ENCODE results near the gene LEMD2. TPM values are rescaled to one million over a fixed set of nuclear protein-coding genes. Genes with fewer than 3 reads are reported as not detected.

The LEMD2 gene
- total and polyA plus RNA-seq, 2 of the 4 experiments (the other 2 are of a cell fraction): 26.5 to 43.6 TPM

DNA sequence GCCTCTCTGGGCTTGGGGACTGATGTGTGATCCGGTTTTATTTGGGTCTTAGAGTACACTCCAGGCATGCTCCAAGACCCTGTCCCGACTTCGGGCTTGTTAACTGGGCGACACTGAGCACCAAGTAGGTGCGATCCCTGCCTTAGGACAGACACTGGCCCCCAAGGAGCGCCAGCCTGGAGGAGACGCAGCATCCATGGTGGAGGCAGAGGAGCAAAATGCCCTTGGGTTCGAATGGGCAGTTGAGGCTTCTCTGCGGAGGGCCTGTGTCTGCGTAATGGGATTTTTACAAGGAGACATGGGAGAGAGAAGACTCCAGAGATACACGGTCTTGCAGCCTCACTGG, 593 bp upstream of the LEMD2 start:
- Histone ChIP-seq H3K4ac (ENCODE audit: low read depth, low read length) (peak overlapping the region; percentile 78), H4K5ac (ENCODE audit: low read depth, low read length) (peak overlapping the region; percentile 97), H2AFZ (replicated peaks; ENCODE audit: low read length, poor library complexity) (peak overlapping the region; percentile 86), H3K56ac (ENCODE audit: extremely low read depth, insufficient read depth, low read length) (no peak overlapping the region), H2BK120ac (ENCODE audit: low read depth, low read length) (peak overlapping the region; percentile 35), H3K4me1 (ENCODE audit: control insufficient read depth, insufficient read depth, low read length) (peaks cover 13% of the 10 kb centered on the region), H3K4me2 (ENCODE audit: low read depth, low read length) (peak overlapping the region; percentile 76), H3K4me3 (ENCODE audit: insufficient read depth, low read depth, low read length) (peak overlapping the region; percentile 32), H4K91ac (ENCODE audit: insufficient read depth, low read depth, low read length) (peak overlapping the region; percentile 65), H3K79me1 (ENCODE audit: low read depth in 1 of 2, low read length in 2 of 2) (peaks cover 25 to 45% of the 10 kb centered on the region in 2 experiments; a peak in 3 of 4 replicates), H3K23ac (ENCODE audit: low read depth, low read length) (peak overlapping the region; percentile 14; the same call in 1 of the 2 replicates), H2AK5ac (ENCODE audit: low read depth, low read length) (peak overlapping the region; percentile 93), H3K9me3 (ENCODE audit: control insufficient read depth, insufficient read depth, low read length) (no peaks in the 10 kb centered on the region), H3K14ac (replicated peaks; ENCODE audit: low read depth, low read length) (peak overlapping the region; percentile 74), H2BK20ac (ENCODE audit: low read depth, low read length) (peak overlapping the region; percentile 79), H2BK5ac (ENCODE audit: low read depth, low read length, poor library complexity, severe bottlenecking) (peak overlapping the region; percentile 37), H2BK15ac (ENCODE audit: low read depth, low read length) (peak overlapping the region; percentile 97; the same call in 2 of the 3 replicates), H4K20me1 (ENCODE audit: insufficient read depth, low read length) (peaks cover 29% of the 10 kb centered on the region), H3K18ac (ENCODE audit: low read depth, low read length) (peak overlapping the region; percentile 68), H3K36me3 (ENCODE audit: control insufficient read depth, insufficient read depth, low read length) (peaks cover 9% of the 10 kb centered on the region), H3K27me3 (ENCODE audit: control insufficient read depth, insufficient read depth, low read length) (peaks cover 6% of the 10 kb centered on the region), H4K8ac (ENCODE audit: low read depth in 2 of 2, low read length in 2 of 2) (peak overlapping the region; percentile 93 to 95), H3K9me1 (ENCODE audit: insufficient read depth, low read length) (peaks cover 14% of the 10 kb centered on the region; the same call in 1 of the 2 replicates), H2AK9ac (replicated peaks; ENCODE audit: low read depth, low read length, poor library complexity) (peak overlapping the region; percentile 90), H3K9ac (ENCODE audit: low read depth, low read length) (no peak overlapping the region), H3K27ac (ENCODE audit: insufficient read depth, low read length) (peak overlapping the region; percentile 47; the same call in 1 of the 2 replicates)
- ChIA-PET CTCF (no interaction called here), POLR2A (ENCODE audit: unreplicated experiment) (no interaction called here)
- WGBS, 2 experiments (ENCODE audit: extremely low coverage in 2 of 2, insufficient read length in 1 of 2): 85% methylated on average over 4 of the region's 11 CpGs; no CpG with 5 or more reads in 1 of the 2 experiments
- dilution Hi-C loops (cut with HindIII; ENCODE audit: low sequenced_read_pairs, unreplicated experiment): no loop called here
- no peak for TF ChIP-seq MAZ (IDR thresholded peaks at IDR 0.05; ENCODE audit: borderline replicate concordance, low read depth, low read length)
- TF ChIP-seq, protein P1, sequence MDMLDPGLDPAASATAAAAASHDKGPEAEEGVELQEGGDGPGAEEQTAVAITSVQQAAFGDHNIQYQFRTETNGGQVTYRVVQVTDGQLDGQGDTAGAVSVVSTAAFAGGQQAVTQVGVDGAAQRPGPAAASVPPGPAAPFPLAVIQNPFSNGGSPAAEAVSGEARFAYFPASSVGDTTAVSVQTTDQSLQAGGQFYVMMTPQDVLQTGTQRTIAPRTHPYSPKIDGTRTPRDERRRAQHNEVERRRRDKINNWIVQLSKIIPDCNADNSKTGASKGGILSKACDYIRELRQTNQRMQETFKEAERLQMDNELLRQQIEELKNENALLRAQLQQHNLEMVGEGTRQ (IDR thresholded peaks at IDR 0.05; ENCODE audit: low read depth, low read length): no peak
- TF ChIP-seq, protein P2, sequence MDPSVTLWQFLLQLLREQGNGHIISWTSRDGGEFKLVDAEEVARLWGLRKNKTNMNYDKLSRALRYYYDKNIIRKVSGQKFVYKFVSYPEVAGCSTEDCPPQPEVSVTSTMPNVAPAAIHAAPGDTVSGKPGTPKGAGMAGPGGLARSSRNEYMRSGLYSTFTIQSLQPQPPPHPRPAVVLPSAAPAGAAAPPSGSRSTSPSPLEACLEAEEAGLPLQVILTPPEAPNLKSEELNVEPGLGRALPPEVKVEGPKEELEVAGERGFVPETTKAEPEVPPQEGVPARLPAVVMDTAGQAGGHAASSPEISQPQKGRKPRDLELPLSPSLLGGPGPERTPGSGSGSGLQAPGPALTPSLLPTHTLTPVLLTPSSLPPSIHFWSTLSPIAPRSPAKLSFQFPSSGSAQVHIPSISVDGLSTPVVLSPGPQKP (IDR thresholded peaks at IDR 0.05; ENCODE audit: borderline replicate concordance, low read depth, low read length): no peak
- BruUV-seq (replicated peaks): no TSS peak
- in situ Hi-C loops (cut with MboI; ENCODE audit: low sequenced_read_pairs): no loop called here
- intact Hi-C loops (cut with micrococcal nuclease): loop anchor here (2.0 to 5.0 kb wide), 3 partner anchors 17 to 238 kb away; no protein-coding TSS in a partner anchor
- no peak for ATAC-seq (ENCODE audit: low read depth)
- no peak for DNase-seq
